ENCODE data around the gene SMG5.

Gene SMG5

DNA sequence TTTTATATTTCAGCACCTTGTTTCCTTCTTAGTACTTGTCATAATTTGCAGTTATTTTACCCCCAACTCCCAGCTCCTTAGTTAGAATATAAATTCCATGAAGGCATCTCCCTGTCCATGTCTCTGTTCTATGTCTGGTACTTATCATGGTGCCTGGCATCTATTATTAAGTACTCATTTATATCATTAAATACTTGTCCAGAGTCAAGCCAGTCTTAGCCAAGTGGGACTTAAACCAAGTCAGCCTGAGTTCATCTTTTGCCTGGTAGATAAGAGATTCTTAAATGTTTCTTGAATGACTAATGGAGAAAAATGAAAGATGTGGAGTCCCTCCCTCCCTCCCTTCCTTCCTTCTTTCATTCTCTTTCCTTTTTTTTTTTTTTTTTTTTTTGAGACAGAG lies 79.3 kb downstream of the SMG5 start:
- no peak for DNase-seq

DNA sequence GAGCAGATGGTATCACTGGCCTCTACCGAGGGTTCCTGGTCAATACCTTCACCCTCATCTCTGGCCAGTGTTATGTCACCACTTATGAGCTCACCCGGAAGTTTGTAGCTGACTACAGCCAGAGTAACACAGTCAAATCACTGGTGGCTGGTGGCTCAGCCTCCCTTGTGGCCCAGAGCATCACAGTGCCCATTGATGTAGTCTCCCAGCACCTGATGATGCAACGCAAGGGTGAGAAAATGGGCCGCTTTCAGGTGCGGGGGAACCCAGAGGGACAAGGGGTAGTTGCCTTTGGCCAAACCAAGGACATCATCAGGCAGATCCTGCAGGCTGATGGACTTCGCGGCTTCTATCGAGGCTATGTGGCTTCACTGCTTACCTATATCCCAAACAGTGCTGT lies 82.6 kb downstream of the SMG5 start:
- DNase-seq = no peak

Data from NCI-H1436 (cell line).